Stimulated activated CD8-positive, alpha-beta memory T cell treated with anti-CD3 and anti-CD28 coated beads, Interleukin-15, amount 100 ng/mL, for 4 hours (primary cell): ENCODE measurements around the gene SIAH1.
"Not testable (repeated sequence)": the region's sequence is repeated elsewhere in the genome, so short reads cannot be mapped to it uniquely, and the experiment has no call there.

Experiments used
- DNase-seq, 2 donors: peaks; one replicate each; pipeline ENCODE4 v3.0.0-alpha.2; 2020; ENCODE audit warnings: low read depth in 2 of 2

Gene SIAH1

DNA sequence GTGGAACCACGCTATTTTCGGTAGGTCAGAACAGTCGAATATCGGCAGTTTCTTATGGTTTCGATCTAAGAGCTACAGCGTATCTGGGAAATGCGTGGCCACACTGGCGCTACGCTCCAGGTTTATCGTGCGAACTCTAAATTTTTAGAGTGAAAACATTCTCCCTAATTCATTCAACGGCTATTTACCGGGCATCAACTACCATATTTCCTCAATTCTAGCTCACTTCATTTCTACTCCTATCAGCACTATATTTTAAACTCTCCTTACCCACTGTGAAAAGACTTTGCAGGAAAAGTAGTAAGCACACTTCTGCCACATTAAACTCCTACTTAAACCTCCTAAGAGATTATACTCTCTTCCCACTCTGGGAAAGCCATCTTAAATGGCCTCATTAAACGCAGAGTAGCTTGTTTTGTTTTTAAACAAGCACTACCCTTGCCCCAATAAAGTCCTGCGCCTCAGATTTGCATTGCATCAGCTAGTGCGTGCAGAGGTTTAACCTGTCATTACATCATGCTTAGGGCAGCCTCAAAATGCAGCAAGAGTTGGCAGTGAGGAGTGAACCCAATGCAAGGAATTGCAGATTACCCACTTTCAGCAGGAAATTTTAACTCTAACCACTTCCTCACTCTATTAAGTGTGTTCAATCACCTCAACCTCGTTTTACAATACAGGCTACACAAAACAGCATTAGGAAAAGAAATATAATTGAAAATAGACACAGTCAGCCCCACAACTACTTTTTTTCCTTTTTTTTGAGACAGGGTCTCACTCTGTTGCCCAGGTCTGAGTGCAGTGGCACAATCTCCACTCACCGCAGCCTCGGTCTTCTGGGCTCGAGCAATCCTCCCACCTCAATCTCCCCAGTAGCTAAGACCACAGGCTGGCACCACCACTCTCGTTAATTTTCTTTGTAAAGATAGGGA lies 18.8 kb downstream of the SIAH1 start:
- peak in 1 of 2 donors; percentile 26 for DNase-seq

DNA sequence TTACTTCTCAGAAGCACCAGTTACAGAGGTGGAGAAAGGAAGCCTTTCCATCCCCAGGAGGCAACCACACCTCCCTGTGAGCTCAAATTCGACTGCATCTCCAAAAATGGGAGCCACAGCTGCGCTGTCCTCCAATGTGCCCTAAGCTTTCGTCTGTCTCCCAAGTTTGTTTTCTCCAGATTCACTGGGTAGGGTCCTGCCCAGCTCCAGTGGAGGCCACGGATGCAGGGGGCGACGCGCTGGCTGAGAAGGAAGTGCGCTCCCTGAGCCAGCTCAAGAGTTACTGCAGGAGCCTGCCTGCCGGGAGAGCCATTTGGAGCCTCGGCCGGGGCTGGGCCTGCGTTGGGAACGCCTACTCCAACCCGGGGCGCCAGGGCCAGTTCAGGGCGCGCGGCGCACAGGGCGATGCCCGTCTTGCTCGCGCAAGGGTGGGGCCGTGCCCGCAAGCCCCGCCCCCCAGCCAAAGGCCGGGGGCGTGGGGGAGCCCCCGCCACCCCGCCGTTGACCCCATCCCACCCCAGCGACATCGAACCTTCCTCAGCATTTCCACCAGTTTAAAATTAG lies 19.5 kb downstream of the SIAH1 start:
- DNase-seq, result peak; percentile 45 to 58

DNA sequence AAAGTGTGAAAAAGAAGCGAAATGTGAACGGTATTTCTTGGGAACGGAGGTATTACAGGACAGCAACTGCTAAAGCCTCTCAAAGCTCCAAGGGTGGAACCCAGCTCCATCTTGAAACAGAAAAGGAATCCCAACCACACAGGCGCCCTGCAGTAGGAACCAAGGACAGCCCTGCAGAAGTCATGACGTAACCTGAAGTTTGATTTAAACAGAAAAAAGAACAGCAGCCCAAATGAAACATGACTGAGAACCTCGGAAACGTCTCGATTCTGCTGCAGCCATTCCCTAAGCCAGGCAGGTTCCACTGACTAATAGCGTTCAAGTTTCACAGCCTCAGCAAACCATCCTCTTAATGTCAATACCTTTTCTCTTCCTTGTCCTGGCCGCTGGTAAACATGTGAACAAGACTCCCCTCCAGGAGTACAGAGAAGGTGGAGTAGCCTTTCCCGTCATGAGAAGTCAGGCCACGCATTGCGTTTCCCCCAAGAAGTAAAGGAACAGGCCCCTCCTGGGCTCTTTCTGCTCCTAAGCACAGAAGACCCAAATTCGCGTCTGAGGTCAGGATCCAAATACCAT lies 20.1 kb downstream of the SIAH1 start:
- DNase-seq, result no peak

DNA sequence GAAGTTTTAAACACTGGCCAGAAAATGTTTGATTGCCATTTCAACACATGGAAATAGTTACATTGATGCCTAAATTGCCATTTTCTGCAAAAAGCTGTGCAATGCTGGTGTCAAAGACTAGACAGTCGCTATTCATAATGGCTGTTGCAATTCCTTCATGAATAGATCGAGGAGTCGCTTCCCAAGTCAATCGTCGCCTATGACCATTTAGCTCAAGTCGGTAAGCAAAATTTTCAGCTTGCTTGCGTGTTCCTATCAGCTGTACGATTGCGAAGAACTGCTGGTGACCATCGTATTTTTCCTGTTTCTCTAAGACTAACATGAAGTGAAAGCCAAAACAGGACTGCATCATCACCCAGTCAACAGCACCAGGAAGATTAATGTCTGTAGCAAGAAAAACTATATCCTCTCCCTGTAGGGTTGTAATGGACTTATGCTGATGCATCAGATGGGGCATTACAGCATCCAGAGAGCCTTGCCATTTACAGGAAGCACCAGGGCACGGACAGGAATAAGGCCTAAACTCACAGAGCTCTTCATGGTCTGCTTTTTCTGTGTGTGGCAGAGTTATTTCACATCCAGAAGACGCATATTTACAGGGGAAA lies 23.6 kb downstream of the SIAH1 start:
- no peak for DNase-seq

DNA sequence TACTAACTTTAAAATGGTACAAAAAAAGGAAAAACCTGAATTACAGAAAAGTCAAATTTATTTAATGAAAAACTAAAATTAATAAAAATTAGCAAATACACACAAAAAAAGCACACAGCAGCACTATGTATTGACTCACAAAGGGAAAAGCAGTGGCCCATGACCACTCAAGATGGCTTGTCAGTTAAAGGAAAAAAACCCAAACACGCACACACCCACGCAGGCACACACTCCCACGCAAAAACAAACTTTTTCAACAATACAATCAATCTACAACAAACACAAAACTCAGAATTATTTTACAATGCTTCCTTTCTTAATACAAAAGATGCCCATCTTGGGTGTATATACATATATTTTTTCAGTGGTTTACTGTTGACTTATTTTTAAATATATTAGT lies 24.2 kb downstream of the SIAH1 start:
- DNase-seq, result no peak

DNA sequence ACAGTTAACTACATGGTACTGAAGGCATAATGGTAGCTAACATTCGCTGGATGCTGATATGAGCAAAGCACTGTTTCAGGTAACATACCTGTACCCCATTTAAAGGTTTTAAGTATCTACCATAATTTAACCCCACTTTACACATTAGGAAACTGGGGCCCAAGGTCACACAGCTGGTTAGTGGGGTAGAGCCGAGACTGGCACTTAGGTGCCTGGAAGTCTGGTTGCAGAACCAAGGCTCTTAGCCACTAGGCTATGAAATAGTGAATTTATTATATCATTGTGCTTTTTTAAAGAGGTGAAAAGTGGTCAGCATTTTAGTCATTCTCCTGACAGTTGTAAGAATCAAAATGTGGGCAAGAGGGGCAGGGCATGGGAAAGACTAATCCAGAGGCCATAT lies 25.2 kb downstream of the SIAH1 start:
- no peak for DNase-seq

DNA sequence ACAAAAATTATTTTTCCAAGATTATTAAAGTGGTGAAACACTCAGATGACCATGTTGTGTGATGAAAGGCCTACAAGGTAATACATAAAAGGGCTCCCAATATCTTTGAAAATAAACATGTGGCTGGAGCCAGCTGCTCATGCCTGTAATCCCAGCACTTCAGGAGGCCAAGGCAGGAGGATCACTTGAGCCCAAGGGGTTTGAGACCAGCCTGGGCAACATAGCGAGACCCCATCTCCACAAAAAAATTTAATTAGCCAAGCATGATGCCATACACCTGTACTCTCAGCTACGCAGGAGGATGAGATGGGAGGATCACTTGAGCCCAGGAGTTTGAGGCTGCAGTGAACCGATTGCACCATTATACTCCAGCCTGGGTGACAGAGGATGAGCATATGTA lies 26.8 kb downstream of the SIAH1 start:
- no peak for DNase-seq

DNA sequence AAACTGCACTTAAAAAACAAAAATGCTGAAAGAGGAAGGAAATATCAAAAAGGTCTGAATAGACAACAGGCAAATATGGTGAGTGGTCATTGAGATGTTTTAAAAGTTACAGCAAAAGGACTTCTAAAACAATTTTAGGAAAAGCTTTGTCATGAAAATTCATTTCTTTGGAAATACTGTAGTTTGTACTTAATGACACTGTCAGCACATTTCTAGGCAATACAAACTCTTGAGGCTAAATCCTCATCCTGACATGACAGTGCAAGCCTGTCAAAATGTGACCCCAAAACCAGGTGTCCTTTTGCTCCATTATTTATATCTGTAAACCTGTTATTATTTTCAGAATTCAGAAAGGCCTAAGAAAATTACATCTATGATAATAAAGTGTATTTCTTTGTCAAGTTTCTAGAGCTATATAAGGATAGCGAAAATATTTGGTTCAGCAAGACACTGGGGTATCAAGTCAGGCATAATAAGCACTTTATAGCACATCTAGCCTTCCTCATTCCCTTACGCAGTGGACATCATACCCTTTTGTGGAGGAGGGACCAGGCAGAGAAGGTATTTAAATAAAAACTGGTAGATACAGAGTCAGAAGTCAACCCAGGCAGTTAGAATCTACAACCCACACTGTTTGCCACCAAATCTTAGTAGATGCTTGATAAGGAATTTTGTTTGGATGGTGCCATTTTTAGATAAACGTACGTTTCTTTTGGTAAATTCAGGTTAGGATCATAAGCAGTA lies 28.4 kb downstream of the SIAH1 start:
- no peak for DNase-seq

DNA sequence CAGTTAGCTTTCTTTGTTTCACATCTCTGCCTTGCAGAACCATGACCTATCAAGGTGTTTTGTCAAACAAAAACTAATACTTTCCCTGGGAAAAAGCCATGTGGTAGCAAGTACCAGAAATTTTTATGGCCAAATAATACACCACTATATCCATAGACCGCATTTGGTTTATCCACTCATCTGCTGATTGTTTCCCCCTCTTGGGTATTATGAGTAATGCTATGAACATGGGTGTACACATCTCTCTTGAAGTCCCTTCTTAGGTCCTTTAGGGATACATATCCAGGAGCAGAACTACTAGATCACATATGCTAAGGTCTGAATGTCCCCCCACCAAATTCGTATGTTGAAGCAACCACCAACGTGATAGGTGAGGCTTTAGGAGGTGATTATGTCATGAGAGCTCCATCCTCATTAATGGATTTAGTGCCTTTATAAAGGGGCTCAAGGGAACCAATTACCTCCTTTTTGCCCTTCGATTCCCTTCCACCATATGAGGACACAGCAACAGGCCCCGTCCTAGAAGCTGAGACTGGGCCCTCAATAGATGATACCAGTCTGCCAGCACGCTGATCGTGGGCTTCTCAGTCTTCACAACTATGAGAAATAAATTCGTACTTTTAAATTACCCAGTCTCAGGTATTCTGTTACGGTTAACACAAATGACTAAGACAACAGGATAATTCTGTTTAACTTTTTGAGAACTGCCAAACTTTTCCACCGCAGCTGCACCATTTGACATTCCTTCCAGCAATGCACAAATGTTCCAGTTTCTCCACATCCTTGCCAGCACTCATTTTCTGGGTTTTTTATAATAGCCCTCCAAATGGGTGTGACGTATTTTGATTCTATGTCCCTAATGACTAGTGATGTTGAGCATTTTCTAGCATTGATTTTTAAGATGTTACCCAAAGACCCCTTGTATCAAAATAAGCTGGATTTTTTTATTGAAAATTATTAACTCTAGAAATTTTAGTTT lies 30.0 kb downstream of the SIAH1 start:
- DNase-seq, result no peak

DNA sequence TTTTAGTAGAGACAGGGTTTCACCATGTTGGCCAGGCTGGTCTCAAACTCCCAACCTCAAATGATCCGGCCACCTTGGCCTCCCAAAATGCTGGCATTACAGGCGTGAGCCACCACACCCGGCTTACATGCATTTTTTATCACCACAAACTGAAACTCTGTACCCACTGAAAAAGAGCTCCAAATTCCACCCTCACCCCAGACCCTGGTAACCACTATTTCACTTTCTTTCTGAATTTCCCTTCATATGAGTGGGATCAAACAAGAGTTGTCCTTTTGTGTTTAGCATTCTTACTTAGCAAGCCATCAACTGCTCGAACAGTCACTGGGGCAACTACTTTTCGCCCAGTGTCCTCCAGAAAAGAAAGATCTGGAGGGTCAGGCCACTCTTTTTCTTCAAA lies 30.8 kb downstream of the SIAH1 start:
- DNase-seq, result not testable (repeated sequence)

DNA sequence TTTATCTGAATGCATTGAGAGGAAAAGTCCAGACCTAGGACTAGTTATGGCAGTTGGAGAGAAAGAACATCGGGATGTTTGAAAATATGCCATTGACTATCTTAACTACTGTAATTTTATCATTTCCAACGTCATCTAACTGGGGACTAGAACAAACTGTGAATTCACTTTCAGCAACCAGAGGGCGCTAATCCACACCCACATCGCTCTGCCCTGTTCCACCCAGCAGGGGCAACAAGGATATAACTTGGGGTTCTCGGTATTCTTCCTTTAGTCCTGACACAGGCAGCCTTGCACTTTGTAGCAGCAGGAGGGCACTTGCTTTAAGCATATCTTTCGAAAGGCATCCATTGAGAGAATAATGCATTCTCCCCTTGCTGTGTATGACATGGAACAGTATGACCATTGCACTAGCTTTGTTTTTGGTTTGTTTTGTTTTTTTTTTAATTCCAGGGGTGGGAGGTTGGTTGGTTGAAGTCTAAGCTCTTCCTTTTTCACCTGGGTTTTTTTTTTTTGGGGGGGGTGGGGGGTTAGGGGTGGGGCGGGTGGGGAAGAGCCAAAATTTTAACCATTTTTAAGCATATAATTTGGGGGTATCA lies 31.5 kb downstream of the SIAH1 start:
- peak; percentile 17 to 36 for DNase-seq

DNA sequence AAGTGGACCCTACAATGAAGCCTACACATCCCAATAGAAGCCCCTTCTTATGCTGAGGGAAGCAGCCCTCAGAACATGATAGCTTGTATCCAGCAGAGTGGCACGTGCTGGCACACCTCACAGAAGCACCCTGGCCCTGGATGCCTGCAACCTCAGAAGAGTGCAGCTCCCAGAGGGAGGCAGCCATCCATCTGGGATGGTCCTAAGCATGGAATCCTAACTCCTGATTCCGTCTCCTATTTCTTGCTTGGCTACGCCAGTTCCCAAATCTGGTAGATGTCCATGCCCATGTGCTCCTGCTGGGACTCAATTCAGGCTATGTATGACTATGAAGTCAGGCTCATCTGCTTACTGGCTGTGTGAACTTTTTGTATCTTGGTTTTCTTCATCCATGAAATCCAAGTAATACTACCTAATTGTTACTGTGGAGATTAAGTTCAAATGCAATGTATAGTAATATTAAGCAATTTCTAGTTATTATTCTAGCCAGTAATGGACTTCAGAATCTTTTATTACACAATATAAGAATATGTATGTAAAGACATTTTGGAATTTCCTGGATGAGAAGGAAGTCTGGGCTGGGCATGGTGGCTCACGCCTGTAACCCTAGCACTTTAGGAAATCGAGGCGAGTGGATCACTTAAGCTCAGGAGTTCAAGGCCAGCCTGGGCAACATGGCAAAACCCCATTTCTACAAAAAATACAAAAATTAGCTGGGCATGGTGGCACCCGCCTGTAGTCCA lies 32.4 kb downstream of the SIAH1 start:
- DNase-seq, result no peak

DNA sequence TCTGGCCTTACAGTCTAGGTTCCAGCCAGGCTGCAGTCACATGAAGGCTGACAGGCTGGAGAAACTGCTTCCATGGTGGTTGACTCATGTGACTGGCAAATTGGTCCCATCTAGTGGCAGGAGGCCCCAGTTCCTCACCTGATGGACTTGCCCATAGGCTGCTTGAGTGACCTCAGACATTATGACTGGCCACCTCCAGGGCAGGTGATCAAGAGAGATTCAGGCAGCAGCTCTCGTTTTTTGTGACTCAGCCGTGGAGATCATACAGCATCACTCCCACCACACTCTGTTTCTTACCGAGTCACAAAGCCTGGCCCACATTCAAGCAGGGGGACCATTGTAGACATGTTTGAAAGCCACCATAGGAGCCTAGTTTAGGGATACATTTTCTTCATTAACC lies 34.5 kb downstream of the SIAH1 start:
- no peak for DNase-seq

DNA sequence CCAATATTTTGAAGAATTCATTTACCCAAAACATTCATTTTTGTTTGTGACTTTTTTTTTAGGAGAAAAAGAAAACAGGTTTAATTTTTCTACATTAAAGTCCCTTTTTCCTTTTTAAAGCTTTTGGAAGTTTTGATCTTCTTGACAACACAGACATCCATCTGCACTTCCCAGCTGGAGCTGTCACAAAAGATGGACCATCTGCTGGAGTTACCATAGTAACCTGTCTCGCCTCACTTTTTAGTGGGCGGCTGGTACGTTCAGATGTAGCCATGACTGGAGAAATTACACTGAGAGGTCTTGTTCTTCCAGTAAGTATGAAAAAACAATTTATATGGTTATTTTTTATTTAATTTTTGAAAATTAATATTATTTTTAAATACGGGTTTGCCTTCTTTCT lies 37.2 kb downstream of the SIAH1 start:
- DNase-seq, result no peak

DNA sequence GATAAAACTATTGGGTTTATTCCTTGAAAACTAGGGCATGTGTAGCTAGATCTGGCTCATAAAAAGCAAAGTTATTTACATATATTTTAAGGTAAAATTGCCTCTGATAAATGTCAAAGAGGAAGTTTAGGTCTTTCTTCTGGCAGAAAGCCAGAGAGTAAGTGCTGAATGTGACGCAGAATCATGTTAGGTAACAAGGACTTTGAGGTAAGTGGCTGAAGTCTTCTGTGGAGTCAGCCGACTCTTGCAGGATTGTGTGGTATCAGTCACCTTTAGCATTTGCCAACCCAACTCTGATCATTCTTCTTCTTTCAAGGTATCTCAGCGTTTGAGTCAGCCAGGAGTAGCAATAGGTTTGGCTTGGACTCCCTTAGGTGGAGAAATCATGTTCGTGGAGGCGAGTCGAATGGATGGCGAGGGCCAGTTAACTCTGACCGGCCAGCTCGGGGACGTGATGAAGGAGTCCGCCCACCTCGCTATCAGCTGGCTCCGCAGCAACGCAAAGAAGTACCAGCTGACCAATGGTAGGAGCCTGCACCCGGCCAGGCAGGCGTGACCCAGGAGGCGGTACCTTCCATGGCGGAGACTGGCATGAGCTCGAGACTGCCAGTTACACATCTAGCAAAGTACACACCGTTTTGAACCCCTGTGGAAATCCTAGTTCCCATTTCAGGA lies 37.9 kb downstream of the SIAH1 start:
- no peak for DNase-seq

DNA sequence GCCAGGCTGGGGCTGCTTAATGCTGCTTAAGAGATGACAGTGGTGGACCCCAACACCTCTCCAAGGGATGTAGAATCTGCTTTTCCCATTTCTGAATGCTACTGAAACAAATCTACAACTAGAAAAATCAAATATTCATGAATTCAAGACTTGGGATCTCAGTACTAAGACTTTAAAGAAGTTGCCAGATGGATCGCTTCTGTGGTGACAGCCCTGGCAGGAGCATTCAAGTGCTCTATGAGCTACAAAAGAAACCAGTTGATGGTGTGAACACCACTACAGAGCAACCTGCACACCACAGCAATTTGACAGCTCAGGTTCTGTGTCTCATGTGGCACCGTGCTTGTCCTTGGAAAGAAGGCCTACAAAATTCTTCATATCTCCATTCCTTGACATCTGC lies 42.6 kb downstream of the SIAH1 start:
- DNase-seq, result no peak

DNA sequence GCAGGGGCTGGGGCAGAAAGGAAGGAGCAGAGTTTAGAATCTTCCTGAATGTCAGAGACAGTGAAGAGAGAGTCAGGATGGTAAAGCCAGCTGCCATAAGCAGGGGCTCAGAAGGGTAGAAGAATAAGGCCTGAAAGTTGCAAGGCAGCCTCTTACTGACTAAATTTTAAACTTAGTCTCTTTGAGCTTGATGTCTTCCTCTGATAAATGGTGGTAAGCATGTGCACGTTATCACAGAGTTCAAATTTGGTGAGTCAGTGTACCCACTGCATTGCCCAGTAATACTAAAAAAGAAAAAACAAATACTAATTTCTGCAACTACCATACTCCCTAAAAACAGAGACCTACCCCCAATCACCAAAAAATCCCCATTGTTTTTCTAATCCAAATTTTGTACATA lies 45.2 kb downstream of the SIAH1 start:
- DNase-seq, result no peak

DNA sequence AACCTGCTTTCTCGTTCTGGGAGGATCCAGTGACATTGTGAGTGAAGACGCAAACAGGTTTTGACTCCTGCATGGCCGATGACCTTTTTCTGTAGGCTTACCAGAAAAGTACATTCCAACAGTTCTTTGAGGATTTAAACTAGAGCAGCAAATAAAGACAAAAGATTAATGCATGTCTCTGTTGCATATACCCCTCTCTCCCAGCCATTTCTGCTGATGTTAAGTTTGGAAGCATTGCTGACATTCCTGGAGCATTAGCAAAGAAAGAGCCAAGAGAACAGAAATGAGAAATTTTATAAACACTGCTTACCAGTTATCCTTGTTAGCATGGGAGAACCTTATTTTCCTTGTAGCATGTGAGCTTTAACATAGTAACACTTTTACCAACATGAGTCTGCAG lies 49.3 kb downstream of the SIAH1 start:
- no peak for DNase-seq

DNA sequence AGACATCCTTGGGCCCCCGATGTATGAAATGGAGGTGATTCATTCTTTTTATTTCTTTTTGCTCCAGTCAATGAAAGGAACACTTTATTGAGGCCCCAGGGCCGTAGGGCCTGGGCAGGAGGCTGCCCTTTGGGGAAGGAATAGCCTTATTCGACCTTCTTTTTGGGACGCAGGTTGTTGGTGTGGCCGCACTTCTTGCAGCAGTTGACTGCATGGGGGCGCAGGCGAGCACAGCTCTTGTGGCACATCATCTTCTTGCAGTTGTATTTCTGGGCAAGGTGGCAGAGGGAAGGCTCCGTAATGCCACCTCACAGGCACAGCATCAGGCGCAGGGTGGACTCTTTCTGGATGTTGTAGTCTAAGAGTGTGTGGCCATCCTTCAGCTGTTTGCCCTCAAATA lies 50.9 kb downstream of the SIAH1 start:
- no peak for DNase-seq
